Myocyte (in vitro differentiated cells): ENCODE results near the gene ARL14. TPM values are rescaled to one million over a fixed set of nuclear protein-coding genes. Genes with fewer than 3 reads are reported as not detected.

Experiments used
- DNase-seq: peaks from one replicate; pipeline ENCODE4 v3.0.0-alpha.2; 2012; ENCODE audit warnings: low read depth
- total RNA-seq: library from RNA; depleted of rRNA; stranded (reverse); fragments of >200 nt; gene quantifications from 2 replicates; pipeline ENCODE4 v1.2.3, GENCODE V29; 2014

ARL14 gene
- total RNA-seq, 1 donor from 2014 or later: not detected

DNA sequence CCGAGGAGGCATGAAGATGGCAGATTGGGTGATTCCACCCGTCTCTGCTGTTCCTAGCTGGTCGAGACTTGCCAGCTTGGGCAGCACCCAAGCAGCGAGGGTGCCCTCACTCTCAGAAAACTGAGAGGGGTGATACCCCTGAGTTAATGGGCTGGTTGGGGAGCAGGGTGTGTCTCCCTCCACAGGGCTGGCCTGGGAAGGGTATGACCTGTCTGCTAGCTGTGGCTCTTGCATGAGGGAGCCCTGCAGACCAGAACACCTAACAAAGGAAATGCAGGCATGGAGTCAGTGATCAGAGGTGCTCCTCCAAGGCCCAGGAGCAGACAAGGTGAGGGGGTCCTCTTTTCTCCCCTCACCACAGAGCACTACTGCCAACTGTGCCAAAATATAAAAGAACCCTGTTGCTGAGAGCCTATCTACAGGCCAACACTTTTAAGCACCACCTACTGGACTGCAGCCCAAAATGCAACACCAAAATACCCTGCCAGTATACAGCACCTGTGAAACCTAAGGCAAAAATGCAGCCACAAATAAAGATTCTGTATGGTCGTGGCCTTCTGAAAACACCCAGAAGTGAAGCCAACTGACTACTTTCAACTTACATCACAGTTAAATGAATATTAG, 43.3 kb downstream of the ARL14 start:
- DNase-seq: no peak

DNA sequence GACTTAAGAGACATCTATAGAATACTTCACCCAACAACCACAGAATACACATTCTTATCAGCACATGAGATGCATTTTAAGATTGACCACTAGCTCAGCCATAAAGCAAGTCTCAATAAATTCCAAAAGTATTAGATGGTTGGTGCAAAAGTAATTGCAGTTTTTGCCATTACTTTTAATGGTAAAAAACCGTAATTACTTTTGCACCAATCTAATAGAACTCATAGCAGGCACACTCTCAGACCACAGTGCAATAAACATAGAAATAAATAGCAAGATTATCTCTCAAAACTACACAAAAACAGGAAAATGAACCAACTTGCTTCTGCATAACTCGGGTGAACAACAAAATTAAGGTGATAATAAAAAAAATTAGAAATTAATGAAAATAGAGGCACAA, 45.4 kb downstream of the ARL14 start:
- DNase-seq: no peak

DNA sequence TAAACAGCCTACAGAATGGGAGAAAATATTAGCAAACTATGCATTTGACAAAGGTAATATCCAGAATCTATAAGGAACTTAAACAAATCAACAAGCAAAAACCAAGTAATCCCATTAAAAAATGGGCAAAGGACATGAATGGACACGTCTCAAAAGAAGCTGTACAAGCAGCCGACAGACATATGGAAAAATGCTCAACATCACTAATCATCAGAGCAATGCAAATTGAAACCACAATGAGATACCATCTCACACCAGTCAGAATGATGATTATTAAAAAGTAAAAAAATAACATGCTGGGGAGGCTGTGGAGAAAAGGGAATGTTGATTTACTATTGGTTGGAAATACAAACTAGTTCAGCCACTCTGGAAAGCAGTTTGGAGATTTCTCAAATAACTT, 48.4 kb downstream of the ARL14 start:
- DNase-seq: no peak

Other genes with a start within 250 kb of the ARL14 start
- 7.9 and 8.0 TPM in 2 replicates for gene TRIM59, start 227.4 kb upstream of the ARL14 start, total RNA-seq
- 40.1 and 42.0 TPM in 2 replicates for gene KPNA4, start 111.6 kb upstream of the ARL14 start, total RNA-seq
- gene PPM1L, start 79.1 kb downstream of the ARL14 start, total RNA-seq: 4.0 and 5.1 TPM in 2 replicates